Mesodermal cell (in vitro differentiated cells): ENCODE data around the gene SLC6A17.

Experiments
- H3K27ac ChIP-seq: 2 replicates; pipeline ENCODE4 v1.7.0; 2013; ENCODE audit warnings: mild to moderate bottlenecking, low read depth, low read length, moderate library complexity; ENCODE audit not compliant: severe bottlenecking
- H3K36me3 ChIP-seq: 2 replicates; pipeline ENCODE4 v1.7.1; 2013; ENCODE audit warnings: mild to moderate bottlenecking, low read length, moderate library complexity; ENCODE audit not compliant: control insufficient read depth, insufficient read depth
- H3K4me1 ChIP-seq: one replicate; pipeline ENCODE4 v1.7.1; 2013; ENCODE audit warnings: mild to moderate bottlenecking, low read length; ENCODE audit not compliant: insufficient read depth, control insufficient read depth, poor library complexity, severe bottlenecking
- H3K4me3 ChIP-seq: 2 replicates; pipeline ENCODE4 v1.7.0; 2013; ENCODE audit warnings: low read length, control low read depth, mild to moderate bottlenecking; ENCODE audit not compliant: insufficient read depth, poor library complexity, severe bottlenecking; ENCODE audit errors: extremely low read depth
- H3K9me3 ChIP-seq: 2 replicates; pipeline ENCODE4 v1.7.1; 2013; ENCODE audit warnings: mild to moderate bottlenecking, low read length, moderate library complexity; ENCODE audit not compliant: control insufficient read depth
- WGBS, 2 experiments: methylation state at CpG; one replicate each; pipeline ENCODE4 v1.1.5; 2013; ENCODE audit warnings: missing lambda C conversion rate in 2 of 2; ENCODE audit not compliant: insufficient coverage in 2 of 2; 5-methylcytosine and 5-hydroxymethylcytosine counted together

Gene SLC6A17

DNA sequence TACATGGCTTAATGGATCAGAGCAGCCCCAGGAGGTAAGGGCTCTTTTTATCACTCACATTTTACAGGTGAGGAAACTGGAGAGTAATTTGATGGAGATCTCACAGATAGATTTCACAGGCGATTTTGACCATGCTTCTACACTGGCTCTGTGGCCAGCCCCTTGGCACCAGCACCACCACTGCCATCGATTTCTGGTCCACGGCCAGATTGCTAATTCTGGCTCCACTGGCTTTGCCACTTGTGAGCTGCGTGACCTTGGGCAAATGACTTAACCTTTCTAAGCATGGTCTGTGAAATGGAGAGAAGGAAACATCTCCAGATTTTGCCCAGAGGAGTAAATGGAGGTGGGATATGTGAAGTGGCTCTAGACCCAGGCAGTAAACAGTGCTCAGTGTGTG lies 92.4 kb downstream of the SLC6A17 start:
- WGBS, 2 experiments, result 95 to 100% methylated on average over 3 to 4 of the region's 4 CpGs
- no peaks in the 10 kb centered on the region for H3K36me3 ChIP-seq
- no peak overlapping the region for H3K4me3 ChIP-seq
- no peak overlapping the region for H3K27ac ChIP-seq
- H3K9me3 ChIP-seq, result no peaks in the 10 kb centered on the region
- H3K4me1 ChIP-seq, result peaks cover 4% of the 10 kb centered on the region

DNA sequence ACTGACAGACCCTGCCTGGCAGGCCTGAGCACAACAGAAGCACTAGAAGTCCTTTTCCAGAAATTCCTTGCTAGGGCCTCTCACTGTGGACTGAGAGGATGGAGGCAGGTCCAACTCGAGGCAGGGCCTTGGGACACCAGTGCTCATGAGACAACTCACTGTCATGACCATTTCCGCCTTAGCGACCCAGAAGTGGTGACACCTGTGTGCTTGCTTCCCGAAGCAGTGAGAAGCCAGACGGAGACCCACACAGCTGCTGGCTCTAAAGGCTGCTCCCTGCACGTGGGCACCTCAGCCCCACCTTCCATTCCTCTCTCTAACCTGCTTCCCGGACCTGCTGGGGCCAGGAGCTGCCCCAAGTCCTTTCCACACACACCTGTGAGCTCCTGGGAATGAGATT lies 92.9 kb downstream of the SLC6A17 start:
- Histone ChIP-seq H3K9me3 (no peaks in the 10 kb centered on the region), H3K27ac (no peak overlapping the region), H3K4me3 (no peak overlapping the region), H3K4me1 (peaks cover 4% of the 10 kb centered on the region), H3K36me3 (no peaks in the 10 kb centered on the region)
- WGBS, 2 experiments, result 83 to 90% methylated on average over 4 to 5 of the region's 7 CpGs

DNA sequence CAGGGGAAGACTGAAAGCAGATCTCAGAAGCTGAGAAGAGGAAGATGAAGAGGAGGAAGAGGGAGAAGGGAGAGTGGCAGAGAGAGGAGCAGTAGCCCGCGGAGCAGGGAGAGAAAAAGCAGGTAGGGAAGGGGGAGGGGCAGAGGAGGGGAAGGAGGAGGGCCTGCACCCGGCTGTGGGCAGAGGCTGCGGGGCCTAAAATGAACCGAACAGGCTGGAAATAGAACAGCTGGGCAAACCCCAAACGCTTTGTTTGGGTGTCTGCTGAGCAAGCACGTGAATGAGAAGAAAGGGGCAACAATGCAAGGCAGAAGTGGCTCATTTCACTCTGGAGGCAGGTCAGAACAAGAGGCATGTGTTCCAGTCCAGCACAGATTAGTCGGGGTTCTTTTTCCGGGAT lies 93.3 kb downstream of the SLC6A17 start:
- H3K4me3 ChIP-seq, result no peak overlapping the region
- no peaks in the 10 kb centered on the region for H3K36me3 ChIP-seq
- WGBS, 2 experiments, result 42 to 45% methylated on average over 7 to 9 of the region's 9 CpGs
- H3K27ac ChIP-seq, result no peak overlapping the region
- peaks cover 4% of the 10 kb centered on the region for H3K4me1 ChIP-seq
- no peaks in the 10 kb centered on the region for H3K9me3 ChIP-seq

DNA sequence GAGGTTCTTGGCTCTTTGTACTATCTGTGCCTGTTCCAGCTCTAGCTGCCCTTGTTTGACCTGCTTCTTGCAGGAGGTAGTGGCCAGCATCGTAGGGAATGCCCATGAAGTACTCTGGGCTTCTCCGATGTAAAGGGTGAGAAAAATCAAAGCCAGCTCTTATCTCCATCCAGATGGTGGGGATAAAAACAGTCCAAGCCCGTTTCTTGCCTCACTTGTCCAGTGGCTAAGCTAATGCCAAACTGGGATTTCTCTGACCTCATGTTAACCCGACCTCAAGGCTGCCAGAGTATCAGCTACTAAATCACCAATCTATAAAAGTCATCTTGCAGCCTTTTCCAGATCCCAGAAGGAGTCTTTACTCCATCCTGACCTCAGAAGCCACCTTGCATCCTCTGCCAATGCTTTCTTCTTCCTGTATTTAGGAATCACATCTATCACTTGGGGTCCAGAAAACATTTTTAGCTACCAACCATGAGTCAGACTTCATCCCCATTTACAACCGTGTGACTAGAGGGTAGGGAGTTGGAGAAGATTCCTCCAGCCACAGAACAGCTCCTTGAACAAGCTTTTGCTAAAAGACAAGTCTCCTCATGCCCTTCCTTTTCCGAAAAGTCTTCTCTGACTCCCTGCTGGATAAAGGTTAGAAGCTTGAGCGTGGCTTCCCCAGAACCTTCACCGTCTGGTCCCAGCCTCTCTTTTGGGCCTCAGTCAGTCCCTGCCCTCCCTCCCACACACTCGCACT lies 95.8 kb downstream of the SLC6A17 start:
- H3K4me1 ChIP-seq, result no peaks in the 10 kb centered on the region
- H3K36me3 ChIP-seq, result no peaks in the 10 kb centered on the region
- no peaks in the 10 kb centered on the region for H3K9me3 ChIP-seq
- H3K27ac ChIP-seq, result no peak overlapping the region
- 88 to 93% methylated on average over 3 to 9 of the region's 9 CpGs for WGBS, 2 experiments
- H3K4me3 ChIP-seq, result no peak overlapping the region

DNA sequence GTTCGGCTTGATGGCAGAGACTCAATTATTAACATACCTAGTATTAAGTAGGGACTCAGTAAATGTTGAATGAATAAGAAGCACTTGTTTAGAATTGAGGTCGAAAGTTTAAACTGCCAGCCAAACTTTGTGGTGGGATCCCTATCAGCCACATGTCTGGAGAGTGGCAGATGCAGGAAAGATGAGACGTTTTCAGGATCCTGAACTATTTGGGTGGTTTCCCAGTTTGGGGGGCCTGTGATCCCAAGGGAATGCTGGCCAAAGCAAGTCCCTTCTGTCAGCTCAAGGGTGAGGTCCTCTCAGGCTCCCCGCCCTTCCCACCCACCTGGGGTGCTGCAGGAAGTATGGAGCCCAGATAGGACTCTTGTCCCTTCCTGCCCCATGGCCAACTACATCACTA lies 98.5 kb downstream of the SLC6A17 start:
- Histone ChIP-seq H3K36me3 (no peaks in the 10 kb centered on the region), H3K4me1 (no peaks in the 10 kb centered on the region), H3K4me3 (no peak overlapping the region), H3K27ac (no peak overlapping the region), H3K9me3 (no peaks in the 10 kb centered on the region)
- 83% methylated on average over 1 to 2 of the region's 4 CpGs for WGBS, 2 experiments

DNA sequence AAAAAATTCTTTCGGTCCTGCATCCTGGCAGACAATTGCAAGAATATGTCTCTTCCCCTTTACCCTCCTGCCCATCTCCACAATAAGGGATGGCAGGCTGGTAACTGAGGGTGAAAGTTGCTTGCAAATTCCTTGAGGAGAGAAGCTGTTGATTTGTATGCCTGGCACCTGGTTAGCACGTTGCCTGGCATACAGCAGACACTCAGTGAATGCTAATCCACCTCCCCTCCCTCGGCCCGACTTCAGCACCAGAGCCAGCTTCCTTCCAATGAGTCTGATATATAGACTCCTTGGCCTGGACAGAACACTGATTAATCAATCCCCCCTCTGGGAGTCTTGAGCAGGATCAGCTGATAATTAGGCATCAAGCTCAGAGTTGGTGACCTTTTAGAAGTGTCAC lies 99.0 kb downstream of the SLC6A17 start:
- no peaks in the 10 kb centered on the region for H3K9me3 ChIP-seq
- 83% methylated on average over 3 of the region's 4 CpGs; no CpG with 5 or more reads in 1 of the 2 experiments for WGBS, 2 experiments
- H3K4me3 ChIP-seq, result no peak overlapping the region
- H3K27ac ChIP-seq, result no peak overlapping the region
- H3K4me1 ChIP-seq, result no peaks in the 10 kb centered on the region
- H3K36me3 ChIP-seq, result no peaks in the 10 kb centered on the region

DNA sequence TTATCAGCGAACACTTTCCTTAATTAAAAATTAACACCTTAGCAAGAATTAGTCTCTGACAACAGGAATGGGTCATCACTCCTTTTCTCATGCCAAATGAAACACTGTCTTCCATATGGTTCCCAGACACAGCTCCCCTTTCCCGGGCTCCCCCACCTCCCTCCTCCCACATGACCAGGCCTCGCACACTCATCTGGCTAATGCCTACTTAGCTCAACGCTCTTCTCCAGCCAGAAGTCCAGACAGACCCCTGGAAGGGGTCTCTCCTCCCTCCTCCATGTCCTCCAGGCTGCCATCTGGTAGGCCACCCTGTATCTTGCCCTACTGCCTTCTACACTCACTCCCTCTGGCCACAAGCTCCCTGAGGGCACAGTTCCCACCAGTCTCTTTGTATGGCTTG lies 99.7 kb downstream of the SLC6A17 start:
- no peaks in the 10 kb centered on the region for H3K9me3 ChIP-seq
- H3K4me1 ChIP-seq, result no peaks in the 10 kb centered on the region
- H3K36me3 ChIP-seq, result no peaks in the 10 kb centered on the region
- H3K4me3 ChIP-seq, result no peak overlapping the region
- H3K27ac ChIP-seq, result no peak overlapping the region
- WGBS, 2 experiments, result 67% methylated on average over 3 to 4 of the region's 4 CpGs

DNA sequence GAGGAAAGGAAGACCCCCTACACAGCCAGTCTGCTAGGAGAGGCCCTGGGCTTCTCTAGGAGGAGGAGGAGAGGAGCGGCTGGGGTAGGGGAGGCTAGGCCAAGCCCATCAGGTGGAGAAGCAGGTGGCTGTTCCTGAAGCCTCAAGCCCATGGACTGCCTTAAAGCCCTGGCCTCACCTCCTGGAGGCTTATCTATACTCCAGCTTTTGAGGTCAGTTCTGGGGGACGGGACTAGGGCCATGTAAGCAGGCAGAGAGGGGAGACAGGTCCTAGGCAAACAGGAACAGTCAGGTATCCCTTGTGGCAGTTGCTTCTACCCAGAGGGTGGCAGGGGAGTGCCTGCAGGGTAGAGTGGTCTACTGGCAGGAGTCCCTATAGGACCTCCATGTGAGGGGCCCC lies 100.5 kb downstream of the SLC6A17 start:
- H3K4me3 ChIP-seq, result no peak overlapping the region
- H3K9me3 ChIP-seq, result no peaks in the 10 kb centered on the region
- WGBS, 2 experiments, result 0 to 44% methylated on average over 1 to 2 of the region's 2 CpGs
- H3K4me1 ChIP-seq, result no peaks in the 10 kb centered on the region
- H3K27ac ChIP-seq, result no peak overlapping the region
- no peaks in the 10 kb centered on the region for H3K36me3 ChIP-seq
